Cardiac muscle cell (in vitro differentiated cells and primary cell): ENCODE data around the gene GRIN3A. TPM values are rescaled to one million over a fixed set of nuclear protein-coding genes. Genes with fewer than 3 reads are reported as not detected.
A peak's percentile ranks its signal among the peaks of the same experiment; 100 is the strongest.

Experiments used
- DNase-seq, 2 donors: peaks; one replicate each; pipeline versions ENCODE4 v3.0.0 to v3.0.0-alpha.2; 2010 to 2017; ENCODE audit warnings: low read depth in 1 of 2, low spot score in 1 of 2
- H3K27ac ChIP-seq: fragments of 200-600 bp; sonication (generic); 2 replicates; pipeline ENCODE4 v1.5.1; 2016
- H3K27me3 ChIP-seq: fragments of 200-600 bp; sonication (generic); 2 replicates; pipeline ENCODE4 v1.6.0; 2016; ENCODE audit warnings: control low read depth
- H3K36me3 ChIP-seq: fragments of 200-600 bp; sonication (generic); 2 replicates; pipeline ENCODE4 v1.5.1; 2016; ENCODE audit warnings: control low read depth
- H3K4me1 ChIP-seq: fragments of 200-600 bp; sonication (generic); 2 replicates; pipeline ENCODE4 v1.8.1; 2017; ENCODE audit warnings: low read depth, mild to moderate bottlenecking, mixed run types
- H3K4me3 ChIP-seq: fragments of 200-600 bp; sonication (generic); 2 replicates; pipeline ENCODE4 v1.5.1; 2016; ENCODE audit warnings: mild to moderate bottlenecking
- H3K9me3 ChIP-seq: fragments of 200-600 bp; sonication (generic); 2 replicates; pipeline ENCODE4 v1.5.1; 2017; ENCODE audit warnings: low read depth, mild to moderate bottlenecking, control low read depth
- polyA plus RNA-seq: library from polyadenylated mRNA; unstranded; fragments of >200 nt; fragmentation: Nextera tagmentation; extraction: Ambion mirVana; gene quantifications from 2 replicates; pipeline ENCODE4 v1.2.1, GENCODE V29; 2016
- total RNA-seq: library from RNA; depleted of rRNA; stranded (reverse); fragments of >200 nt; gene quantifications from 2 replicates; pipeline ENCODE4 v1.2.3, GENCODE V29; 2016
- TF ChIP-seq, protein P1 (sequence below): IDR thresholded peaks from 2 replicates; pipeline ENCODE4 v1.5.1; 2012; ENCODE audit warnings: low read depth, mild to moderate bottlenecking, low read length

GRIN3A gene
- total and polyA plus RNA-seq, 2 experiments from 2014 or later, result not detected

GRCh38 chr9:101536351-101536750 is 202.1 kb downstream of the GRIN3A start:
- Histone ChIP-seq H3K4me1 (peaks cover 10% of the 10 kb centered on the region), H3K4me3 (no peak overlapping the region), H3K27me3 (no peaks in the 10 kb centered on the region), H3K36me3 (peaks cover 31% of the 10 kb centered on the region), H3K9me3 (no peaks in the 10 kb centered on the region), H3K27ac (no peak overlapping the region)
- DNase-seq, result peak in 1 of 2 donors; percentile 24
- TF ChIP-seq, protein P1, sequence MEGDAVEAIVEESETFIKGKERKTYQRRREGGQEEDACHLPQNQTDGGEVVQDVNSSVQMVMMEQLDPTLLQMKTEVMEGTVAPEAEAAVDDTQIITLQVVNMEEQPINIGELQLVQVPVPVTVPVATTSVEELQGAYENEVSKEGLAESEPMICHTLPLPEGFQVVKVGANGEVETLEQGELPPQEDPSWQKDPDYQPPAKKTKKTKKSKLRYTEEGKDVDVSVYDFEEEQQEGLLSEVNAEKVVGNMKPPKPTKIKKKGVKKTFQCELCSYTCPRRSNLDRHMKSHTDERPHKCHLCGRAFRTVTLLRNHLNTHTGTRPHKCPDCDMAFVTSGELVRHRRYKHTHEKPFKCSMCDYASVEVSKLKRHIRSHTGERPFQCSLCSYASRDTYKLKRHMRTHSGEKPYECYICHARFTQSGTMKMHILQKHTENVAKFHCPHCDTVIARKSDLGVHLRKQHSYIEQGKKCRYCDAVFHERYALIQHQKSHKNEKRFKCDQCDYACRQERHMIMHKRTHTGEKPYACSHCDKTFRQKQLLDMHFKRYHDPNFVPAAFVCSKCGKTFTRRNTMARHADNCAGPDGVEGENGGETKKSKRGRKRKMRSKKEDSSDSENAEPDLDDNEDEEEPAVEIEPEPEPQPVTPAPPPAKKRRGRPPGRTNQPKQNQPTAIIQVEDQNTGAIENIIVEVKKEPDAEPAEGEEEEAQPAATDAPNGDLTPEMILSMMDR, result no peak

- peak; percentile 99 to 100 for DNase-seq
- peak within 1 kb of the TSS; percentile 94 for H3K27ac ChIP-seq
- H3K4me3 ChIP-seq, result peak within 1 kb of the TSS; percentile 46
- TF ChIP-seq, protein P1, result no peak
- no peaks in the 10 kb centered on the region for H3K27me3 ChIP-seq
- no peaks in the 10 kb centered on the region for H3K9me3 ChIP-seq
- H3K4me1 ChIP-seq, result peaks cover 10% of the 10 kb centered on the region
- peaks cover 16% of the 10 kb centered on the region for H3K36me3 ChIP-seq
These were observed 204.9 kb downstream of the GRIN3A start, which contains the start of gene RNF20 for GRCh38 chr9:101533334-101534204. Gene RNF20, plus strand, starts transcription at chr9:101533853. Its CDS starts 1,571 bp downstream, at chr9:101535424.

- Histone ChIP-seq H3K9me3 (no peaks in the 10 kb centered on the region), H3K4me1 (peaks cover 10% of the 10 kb centered on the region), H3K27me3 (no peaks in the 10 kb centered on the region), H3K27ac (no peak overlapping the region), H3K4me3 (no peak overlapping the region), H3K36me3 (peaks cover 1% of the 10 kb centered on the region)
- TF ChIP-seq, protein P1, result peak; percentile 78
- peak; percentile 78 to 82 for DNase-seq
These were observed 208.3 kb downstream of the GRIN3A start for GRCh38 chr9:101530076-101530711.

DNA sequence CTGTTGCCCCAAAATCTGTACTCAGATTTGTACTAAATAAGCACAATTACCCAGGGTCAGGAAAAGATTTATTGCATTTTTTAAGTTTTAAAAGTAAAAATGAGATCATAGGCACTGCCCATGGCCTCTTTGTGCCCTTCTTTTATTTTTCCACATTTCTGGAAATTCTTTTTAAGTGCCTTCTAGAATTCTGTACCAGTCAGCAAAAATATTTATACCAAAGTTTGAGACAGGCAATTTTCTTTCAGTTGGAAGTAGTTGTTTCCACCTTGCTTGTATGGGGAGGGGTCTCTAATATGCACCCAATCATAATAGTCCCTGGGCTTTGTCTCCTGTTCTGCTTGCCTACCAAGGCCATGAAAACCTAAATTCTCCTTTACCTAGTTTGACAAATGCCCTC is 210.4 kb downstream of the GRIN3A start:
- no peaks in the 10 kb centered on the region for H3K36me3 ChIP-seq
- no peaks in the 10 kb centered on the region for H3K27me3 ChIP-seq
- H3K4me3 ChIP-seq, result no peak overlapping the region
- no peaks in the 10 kb centered on the region for H3K9me3 ChIP-seq
- no peak for DNase-seq
- H3K27ac ChIP-seq, result no peak overlapping the region
- peaks cover 3% of the 10 kb centered on the region for H3K4me1 ChIP-seq
- TF ChIP-seq, protein P1, result no peak

GRCh38 chr9:101527066-101527465 is 211.4 kb downstream of the GRIN3A start:
- H3K4me3 ChIP-seq, result no peak overlapping the region
- no peaks in the 10 kb centered on the region for H3K4me1 ChIP-seq
- no peak for DNase-seq
- H3K9me3 ChIP-seq, result no peaks in the 10 kb centered on the region
- H3K36me3 ChIP-seq, result no peaks in the 10 kb centered on the region
- H3K27me3 ChIP-seq, result no peaks in the 10 kb centered on the region
- TF ChIP-seq, protein P1, result no peak
- no peak overlapping the region for H3K27ac ChIP-seq
